ENCODE measurements around the gene RNF182.
A peak's percentile ranks its signal among the peaks of the same experiment; 100 is the strongest.
"Not testable (repeated sequence)": the region's sequence is repeated elsewhere in the genome, so short reads cannot be mapped to it uniquely, and the experiment has no call there.

RNF182 gene

DNA sequence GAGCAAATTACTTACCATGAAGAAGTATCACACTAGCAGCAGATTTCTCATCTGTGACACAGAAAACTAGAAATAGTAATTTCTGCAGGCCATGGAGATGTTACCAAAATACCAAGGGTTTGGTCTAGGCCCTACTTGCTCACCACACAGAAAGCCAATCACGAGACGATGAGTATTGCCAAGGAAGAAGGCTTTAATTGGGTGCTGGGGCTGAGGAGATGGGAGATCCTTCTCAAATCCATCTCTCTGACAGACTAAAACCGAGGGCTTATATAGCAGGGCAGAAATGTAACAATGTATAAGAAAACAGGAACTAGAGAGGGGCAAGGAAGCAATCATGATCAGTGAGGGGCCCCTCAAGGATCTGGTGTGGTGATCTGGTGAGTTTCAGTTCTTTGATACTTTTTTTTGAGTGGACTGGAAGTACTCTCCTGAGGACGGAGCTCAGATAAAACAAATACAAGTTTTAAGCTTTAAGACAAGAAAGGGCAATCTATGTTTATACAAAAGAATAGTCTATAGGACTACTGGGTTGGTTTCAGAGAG, 40.9 kb downstream of the RNF182 start:
- DNase-seq (ENCODE audit: low spot score), result no peak

DNA sequence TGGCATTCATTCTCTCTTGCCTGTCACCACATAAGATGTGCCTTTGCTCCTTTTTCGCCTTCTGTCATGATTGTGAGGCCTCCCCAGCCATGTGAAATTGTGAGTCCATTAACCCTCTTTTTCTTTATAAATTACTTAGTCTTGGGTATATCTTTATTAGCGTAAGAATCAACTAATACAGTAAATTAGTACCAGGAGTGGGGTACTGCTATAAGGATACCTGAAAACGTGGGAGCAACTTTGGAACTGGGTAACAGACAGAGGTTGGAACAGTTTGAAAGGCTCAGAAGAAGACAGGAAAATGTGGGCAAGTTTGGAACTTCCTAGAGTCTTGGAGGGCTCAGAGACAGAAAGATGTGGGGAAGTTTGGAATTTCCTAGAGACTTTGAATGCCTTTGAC, 46.6 kb downstream of the RNF182 start:
- DNase-seq (ENCODE audit: low spot score), result no peak

DNA sequence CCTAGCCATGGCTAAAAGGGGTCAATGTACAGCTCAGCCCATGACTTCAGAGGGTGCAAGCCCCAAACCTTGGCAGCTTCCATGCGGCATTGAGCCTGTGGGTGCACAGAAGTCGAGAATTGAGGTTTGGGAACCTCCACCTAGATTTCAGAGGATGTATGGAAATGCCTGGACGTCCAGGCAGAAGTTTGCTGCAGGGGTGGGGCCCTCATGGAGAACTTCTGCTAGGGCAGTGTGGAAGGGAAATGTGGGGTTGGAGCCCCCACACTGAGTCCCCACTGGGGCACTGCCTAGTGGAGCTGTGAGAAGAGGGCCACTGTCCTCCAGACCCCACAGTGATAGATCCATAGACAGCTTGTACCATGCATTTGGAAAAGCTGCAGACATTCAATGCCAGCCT, 47.9 kb downstream of the RNF182 start:
- not testable (repeated sequence) for DNase-seq (ENCODE audit: low spot score)

DNA sequence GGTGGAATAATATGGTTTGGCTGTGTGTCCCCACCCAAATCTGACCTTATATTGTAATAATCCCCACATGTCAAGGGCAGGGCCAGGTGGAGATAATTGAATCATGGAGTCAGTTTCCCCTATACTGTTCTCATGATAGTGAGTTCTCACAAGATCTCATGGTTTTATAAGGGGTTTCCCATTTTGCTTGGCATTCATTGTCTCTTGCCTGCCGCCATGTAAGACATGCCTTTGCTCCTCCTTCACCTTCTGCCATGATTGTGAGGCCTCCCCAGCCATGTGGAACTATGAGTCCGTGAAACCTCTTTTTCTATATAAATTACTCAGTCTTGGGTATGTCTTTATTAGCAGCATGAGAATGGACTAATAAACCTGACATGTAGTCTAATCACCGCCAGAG, 48.7 kb downstream of the RNF182 start:
- not testable (repeated sequence) for DNase-seq (ENCODE audit: low spot score)

DNA sequence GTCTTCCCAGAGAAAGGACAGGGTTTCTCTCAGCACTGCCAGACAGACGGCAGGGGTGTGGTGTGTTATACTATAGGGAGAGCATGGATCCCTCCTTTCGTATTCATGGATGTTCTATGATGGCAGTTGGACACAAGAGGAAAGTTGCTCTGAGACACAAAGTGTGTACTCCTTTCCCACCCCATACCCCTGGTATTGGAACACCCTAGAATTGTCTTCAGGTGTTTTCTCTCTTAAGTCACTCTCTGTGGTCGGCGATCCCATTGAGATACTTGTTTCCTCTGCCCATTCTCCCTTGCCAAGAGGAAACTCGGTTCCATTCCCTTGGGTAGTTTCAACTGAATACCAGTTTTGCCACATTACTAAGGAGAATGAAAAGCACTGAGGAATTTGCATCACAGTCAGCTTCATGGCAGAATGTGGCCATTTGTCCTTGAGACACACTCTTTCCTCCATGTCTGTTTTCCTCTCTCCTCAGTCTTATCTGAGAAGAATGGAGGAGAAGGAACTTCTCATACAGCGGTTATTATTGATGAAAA, 53.4 kb downstream of the RNF182 start:
- DNase-seq (ENCODE audit: low spot score), result no peak

DNA sequence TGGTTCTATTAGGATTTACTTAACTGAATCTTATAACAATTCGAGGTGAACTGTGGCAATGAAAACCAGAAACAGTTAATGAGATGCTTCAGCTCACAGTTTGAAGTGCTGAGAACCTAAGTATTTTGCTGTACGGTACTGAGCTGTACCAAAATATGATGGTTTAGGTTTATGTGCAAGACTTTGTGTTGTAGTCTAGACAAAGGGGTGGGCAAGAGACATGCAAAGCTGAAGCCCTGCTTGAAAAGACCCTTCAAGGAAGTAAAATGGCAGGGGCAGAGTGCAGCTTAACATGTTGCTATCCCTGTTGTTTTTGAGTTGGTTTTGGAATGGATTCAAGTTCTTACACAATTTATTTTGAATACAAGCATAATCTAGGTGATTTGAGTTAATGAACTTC, 54.0 kb downstream of the RNF182 start:
- DNase-seq (ENCODE audit: low spot score), result no peak

DNA sequence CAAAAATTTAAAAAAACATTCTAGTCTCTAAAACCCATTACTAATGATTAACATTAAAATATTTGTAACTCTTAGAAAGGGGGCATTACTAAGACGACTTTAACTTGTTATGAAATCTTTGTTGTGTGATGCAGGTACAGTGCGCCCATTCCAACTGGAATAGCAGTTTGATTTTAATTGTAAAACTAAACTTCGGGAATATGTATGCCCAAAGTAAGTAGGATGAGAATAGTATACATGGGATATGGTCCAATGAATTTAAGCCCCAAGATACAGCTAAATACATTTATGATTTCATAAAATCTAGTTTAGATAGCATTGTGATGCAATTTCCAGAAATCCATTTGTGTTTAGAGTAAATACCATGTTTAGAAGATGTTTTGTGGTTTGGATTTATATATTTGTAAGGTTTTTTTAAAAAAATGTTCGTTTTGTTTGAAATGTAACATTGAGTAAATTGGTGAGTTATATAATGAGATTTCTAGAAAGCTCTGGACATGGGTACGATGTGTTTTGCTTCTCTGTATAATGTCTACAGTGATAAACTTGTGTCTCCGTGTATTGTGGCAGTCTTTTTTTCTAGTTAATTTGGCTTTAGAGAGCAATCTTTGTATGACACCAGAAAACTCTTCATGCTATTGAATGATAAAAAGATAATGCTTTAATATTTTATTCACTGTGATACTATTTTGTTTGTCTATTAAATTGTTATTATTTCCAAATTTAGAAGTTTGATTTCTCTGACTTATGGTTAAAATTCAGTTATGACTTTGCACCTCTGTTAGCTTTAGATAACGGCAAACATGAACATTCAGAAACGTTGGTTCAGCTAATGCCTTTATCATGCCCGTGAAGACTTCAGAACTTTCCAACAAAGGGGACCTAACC, 54.8 kb downstream of the RNF182 start:
- no peak for DNase-seq (ENCODE audit: low spot score)

DNA sequence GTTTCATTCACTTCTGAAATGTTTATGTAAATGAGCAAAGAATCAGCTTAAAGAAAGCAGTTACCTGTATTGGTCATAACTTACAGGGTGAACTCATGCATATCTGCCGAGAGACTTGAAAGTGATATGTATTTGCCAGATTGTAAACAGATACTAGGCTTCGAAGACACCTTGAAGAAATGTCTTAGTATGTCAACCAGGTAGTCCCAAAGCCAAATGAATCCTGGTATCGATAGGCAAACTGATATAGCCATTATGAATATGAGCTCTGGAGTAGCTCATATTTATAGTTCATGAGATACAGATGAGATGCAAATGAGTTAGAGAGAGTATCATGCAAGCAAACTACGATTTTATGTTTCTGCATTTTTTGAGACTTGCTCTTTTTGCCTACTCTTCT, 55.8 kb downstream of the RNF182 start:
- DNase-seq (ENCODE audit: low spot score), result no peak

DNA sequence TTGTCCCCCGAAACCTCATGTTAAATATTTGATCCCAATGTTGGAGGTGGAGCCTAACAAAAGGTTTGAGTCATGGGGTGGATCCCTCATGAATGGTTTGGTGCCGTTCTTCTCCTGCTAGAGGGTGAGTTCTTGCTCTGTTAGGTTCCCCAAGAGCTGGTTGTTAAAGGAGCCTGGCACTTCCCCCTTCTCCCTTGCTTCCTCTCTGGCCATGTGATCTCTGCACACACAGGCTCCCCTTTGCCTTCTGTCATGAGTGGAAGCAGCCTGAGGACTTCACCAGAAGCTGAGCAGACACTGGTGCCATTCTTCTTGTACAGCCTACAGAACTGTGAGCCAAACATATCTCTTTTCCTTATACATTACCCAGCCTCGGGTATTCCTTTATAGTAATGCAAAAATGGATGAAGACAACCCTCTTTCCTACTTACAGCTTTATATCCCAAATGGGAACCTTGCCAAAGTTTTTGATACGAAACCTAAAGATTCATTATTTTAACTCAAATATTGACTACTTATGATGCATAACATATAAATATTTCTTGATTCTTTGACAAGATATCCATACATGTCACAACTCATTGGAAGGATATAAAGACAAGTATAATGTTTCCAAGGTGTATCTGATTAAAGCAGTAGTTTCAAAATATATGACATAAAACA, 61.0 kb downstream of the RNF182 start:
- DNase-seq (ENCODE audit: low spot score), result no peak

DNA sequence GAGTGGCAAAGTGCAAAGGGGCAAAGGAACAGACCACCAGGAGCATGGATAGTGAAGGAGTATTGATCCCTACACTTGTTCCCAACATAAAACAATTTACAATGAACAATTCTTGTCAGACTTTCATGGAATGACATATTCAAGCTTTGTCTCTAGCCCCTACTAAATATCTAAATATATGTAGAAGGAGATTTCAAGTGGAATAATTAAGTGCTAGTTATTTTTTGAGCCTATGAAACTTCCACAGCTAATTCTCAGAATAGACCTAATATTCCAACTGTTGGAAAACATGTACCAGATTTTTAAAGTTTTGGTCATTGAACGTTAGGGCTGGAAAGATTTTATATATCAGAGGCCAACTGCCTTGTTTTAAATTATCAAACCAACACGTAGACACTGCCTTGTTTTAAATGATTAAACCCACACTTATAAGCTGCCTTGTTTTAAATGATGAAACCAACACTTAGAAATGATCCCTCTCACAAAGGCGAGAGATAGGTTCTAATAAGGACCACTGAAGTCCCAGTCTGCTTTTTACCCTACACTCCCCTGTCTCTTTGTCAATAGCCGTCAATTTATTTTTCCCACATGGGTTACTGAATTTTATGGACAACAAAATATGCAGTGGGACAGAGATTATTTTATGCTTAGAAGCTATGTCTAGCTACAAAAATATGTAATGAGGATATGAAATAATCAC, 62.1 kb downstream of the RNF182 start:
- no peak for DNase-seq (ENCODE audit: low spot score)

DNA sequence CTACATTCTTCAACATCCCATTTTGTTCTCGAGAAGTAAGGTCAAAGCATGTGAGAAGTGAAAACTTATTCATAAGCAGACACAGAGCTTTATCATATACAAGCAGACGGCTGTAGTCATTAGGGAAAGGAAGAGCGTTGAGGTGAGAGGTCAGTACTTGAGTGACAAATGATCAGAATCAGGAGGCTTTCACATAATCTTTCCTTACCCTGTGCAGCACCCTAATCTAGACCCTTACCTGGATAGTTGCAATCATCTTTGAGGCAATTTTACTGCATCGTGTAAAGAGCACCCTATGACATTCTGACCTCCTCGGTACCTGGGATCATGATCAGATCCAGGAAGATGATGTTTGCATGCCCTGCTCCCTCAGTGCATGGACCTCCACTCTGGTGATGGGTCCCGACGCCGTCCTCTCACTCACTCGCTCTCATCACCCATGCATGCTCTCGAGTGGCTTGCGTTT, 62.7 kb downstream of the RNF182 start:
- no peak for DNase-seq (ENCODE audit: low spot score)

DNA sequence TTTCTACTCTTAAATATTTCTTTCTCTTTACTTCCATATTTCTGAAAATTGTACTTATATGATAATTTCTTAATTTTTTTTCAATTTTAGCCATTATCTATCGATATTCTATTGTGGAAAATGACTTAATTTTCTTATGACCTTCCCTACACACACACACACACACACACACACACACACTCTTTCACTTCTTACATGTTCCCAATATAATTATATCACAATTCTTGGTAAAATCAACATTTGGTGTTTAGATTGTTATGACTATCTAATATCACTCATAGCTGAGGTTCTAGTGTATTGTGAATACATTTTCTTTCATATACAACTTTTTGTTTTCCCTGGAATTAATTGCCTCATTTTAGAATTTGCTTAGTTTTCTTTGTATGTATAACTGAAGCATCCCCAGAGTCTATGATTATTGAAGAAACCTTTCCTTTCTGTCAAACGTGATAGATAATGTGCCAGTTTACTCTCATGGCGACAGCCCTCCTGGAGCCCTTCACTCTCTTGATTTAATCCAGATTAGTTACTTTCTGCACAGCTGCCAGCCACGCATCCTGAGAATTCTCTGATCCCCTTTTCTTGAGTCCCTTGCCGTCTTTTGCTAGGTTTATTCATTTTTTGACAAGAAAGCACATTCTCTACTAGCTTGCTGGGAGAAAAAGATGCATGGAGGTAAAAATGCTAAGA, 63.4 kb downstream of the RNF182 start:
- DNase-seq (ENCODE audit: low spot score), result no peak

DNA sequence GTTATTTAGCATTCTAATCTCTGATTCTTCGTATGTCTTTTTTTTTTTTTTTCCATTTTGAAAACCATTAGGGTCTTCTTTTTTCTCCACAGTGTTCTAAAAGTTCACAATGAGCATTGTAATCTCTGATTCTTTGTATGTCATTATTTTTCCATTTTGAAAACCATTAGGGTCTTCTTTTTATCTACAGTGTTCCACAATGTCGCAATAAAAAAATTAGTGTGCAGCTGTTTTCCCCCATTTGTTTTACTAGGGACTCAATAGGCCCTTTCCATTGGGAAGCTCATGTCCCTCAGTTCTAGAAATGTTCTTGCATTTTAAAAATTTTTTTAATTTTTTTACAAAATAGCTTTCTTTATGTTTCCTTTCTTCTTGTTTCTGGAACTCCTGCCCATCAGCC, 64.2 kb downstream of the RNF182 start:
- DNase-seq (ENCODE audit: low spot score), result no peak

DNA sequence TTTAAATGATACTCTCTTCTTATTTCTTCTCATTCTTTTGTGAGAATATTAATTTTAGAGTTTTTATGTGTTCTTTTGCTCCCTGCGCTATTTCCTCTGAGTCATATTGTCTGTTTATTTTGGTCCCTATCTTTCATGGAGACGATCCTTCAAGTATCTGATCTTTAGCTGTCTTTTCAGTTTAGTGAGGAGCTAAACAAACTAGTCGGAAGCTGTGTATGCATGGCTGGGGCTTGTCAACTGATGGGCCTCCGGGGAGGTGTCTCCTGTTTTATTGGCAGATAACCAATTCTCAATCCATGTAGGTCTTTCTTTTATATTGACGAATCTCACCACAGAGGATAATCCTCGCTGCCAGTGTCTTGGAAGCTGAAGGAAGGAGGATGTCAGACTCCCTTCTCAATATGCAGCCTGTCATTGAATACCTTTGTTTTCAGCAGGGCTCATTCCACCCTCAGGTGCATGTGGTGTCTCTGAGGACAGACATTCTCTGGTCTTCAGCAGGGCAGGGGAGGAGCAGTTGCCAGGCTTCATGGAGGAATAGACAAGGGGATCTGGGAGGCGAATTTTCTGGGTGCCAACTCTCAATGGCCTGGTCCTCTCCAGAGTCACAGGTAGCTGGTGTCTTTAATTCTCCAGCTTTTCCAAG, 64.9 kb downstream of the RNF182 start:
- DNase-seq (ENCODE audit: low spot score), result no peak

DNA sequence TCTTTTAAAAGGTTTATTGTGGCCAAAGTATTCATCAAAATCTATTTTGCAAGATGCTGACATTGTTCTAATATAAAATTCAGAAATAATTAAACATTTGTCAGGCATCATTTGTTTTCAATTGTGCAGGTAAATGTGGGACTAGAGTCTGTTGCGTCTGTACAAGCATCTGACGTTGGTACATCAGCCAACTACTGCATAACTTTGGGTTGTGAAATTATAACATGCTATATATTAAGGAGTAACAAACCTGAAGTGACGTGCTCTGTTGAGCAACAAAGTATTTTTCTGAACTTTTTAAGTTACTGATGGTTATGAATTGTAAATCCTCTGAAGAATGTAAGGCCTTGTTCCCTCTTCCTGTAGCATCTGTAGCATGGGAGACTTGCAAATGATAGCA, 66.0 kb downstream of the RNF182 start:
- no peak for DNase-seq (ENCODE audit: low spot score)

DNA sequence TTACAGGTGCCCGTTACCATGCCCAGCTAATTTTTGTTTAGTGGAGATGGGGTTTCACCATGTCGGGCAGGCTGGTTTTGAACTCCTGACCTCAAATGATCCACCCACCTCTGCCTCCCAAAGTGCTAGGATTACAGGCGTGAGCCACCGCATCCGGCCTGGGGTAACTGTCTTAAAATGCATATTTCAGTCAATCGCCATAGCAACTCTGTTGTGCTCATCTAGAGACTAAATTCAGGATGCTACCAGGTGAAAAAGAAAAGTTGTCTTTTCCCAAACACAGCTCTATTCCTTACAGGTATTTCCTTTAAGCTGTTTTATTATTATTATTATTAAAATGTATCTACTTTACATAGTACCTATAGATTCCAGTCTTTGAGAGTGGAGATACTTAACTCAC, 66.6 kb downstream of the RNF182 start:
- no peak for DNase-seq (ENCODE audit: low spot score)

DNA sequence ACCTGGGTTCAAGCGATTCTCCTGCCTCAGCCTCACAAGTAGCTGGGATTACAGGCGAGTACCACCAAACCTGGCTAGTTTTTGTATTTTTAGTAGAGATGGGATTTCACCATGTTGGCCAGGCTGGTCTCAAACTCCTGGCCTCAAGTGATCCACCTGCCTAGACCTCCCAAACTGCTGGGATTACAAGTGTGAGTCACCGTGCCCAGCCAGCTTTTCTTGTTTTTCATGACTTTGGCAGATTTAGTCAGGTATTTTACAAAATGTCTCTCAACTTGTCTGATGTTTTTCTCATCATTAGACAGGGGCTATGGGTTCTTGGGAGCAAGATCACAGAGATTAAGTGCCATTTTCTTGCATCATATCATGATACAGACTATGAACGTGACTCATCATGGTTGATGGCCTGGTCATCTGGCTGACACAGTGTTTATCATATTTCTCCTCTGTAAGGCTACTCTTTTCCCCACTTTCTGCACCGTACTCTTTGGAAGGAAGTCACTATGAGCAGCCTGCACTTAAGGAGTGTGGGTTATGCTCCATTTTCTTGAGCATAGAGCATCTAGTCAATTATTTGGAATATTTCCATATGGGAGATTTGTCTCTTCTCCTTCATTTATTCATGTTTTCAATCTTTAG, 67.8 kb downstream of the RNF182 start:
- DNase-seq (ENCODE audit: low spot score), result peak; percentile 56

DNA sequence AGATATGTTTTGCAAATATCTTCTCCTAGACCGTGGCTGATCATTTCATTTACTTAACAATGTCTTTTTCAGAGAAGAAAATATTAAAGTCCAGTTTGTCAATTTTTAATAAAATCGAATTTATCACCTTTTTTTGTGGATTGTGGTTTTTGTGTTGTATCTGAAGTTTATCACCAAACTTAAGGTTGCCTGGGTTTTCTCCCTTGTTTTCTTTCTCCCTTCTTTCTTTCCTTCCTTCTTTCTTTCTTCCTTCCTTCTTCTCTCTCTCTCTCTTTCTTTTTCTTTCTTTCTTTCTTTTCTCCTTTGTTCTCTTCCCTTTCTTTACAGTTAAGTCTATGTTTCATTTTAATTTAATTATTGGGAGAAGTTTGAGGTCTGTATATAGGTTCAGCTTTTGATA, 68.7 kb downstream of the RNF182 start:
- DNase-seq (ENCODE audit: low spot score), result no peak

DNA sequence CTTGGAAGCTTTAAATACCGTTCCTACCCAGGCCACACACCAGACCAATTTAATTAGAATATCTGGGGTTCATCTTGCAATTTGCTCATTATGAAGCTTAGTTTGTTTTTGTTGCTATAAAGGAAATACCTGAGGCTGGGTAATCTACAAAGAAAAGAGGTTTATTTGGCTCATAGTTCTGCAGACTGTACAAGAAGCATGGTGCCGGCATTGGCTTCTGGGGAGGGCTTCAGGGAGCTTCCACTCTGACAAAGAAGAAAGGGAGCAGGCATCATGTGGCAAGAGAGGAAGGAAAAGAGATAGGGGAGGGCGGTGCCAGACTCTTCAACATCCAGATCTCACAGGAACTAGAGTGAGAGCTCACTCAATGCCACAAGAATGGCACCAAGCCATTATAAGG, 73.6 kb downstream of the RNF182 start:
- no peak for DNase-seq (ENCODE audit: low spot score)

DNA sequence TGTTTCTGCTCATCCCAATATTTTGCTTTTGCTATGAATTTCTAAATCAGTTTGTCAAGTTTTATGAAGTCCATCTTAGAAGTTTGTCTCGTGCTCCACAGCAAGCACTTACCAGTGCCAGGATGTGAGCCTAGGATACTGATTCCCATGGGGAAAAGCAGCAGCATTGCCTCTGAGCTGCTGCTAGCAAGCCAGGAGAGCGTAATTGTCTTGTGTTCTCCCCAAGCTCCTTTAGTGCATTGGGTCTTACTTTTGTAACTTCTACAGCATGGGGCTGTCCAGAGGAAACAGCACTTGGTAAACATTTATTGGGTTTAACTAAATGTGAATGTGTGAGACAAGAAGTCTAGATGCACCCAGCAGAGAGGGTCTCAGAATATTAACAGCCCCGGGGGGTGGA, 76.1 kb downstream of the RNF182 start:
- DNase-seq (ENCODE audit: low spot score), result peak; percentile 20
